IMR-90 (cell line): ENCODE results near the gene KYNU. TPM values are rescaled to one million over a fixed set of nuclear protein-coding genes. Genes with fewer than 3 reads are reported as not detected.
A peak's percentile ranks its signal among the peaks of the same experiment; 100 is the strongest.

ENCODE experiments used
- ATAC-seq: fragments of 200-7000 bp; cut with Tn5 transposase; 2 replicates; pipeline ENCODE4 v1.9.1; 2020; ENCODE audit warnings: low read depth, mild to moderate bottlenecking, moderate library complexity
- BruUV-seq: library from RNA; stranded (reverse); fragments of 400-500 nt; replicated peaks from 2 replicates; lab custom pipeline; 2021; lab: Mats Ljungman, UMichigan
- CTCF ChIA-PET: fragments of 300-600 bp; formaldehyde crosslinking; extraction: SDS; loops from one replicate; lab custom pipeline; 2021; ENCODE audit warnings: antibody characterized with exemption; lab: Yijun Ruan, JAX
- POLR2A ChIA-PET: fragments of 300-600 bp; sonication (Branson Sonifier 250); formaldehyde crosslinking; loops from one replicate; lab custom pipeline; 2022; ENCODE audit warnings: antibody characterized with exemption; ENCODE audit not compliant: unreplicated experiment; lab: Charles Lee
- DNase-seq: peaks from one replicate; pipeline ENCODE4 v3.0.0; 2013
- H2AFZ ChIP-seq: replicated peaks from 2 replicates; pipeline ENCODE3; 2013; ENCODE audit warnings: low read length, mild to moderate bottlenecking; ENCODE audit not compliant: poor library complexity
- H2AK5ac ChIP-seq: 2 replicates; pipeline ENCODE4 v1.6.1; 2013; ENCODE audit warnings: low read depth, low read length, inconsistent platforms
- H2AK9ac ChIP-seq: replicated peaks from 2 replicates; pipeline ENCODE3; 2013; ENCODE audit warnings: mild to moderate bottlenecking, low read depth, low read length, moderate library complexity; ENCODE audit not compliant: poor library complexity
- H2BK120ac ChIP-seq: 2 replicates; pipeline ENCODE4 v1.6.1; 2013; ENCODE audit warnings: low read depth, low read length, inconsistent platforms
- H2BK15ac ChIP-seq: 3 replicates; pipeline ENCODE4 v1.6.1; 2013; ENCODE audit warnings: low read depth, low read length, inconsistent platforms
- H2BK20ac ChIP-seq: 2 replicates; pipeline ENCODE4 v1.6.1; 2013; ENCODE audit warnings: low read depth, mild to moderate bottlenecking, inconsistent platforms, low read length, moderate library complexity
- H2BK5ac ChIP-seq: 2 replicates; pipeline ENCODE4 v1.6.1; 2013; ENCODE audit warnings: mild to moderate bottlenecking, low read depth, low read length, inconsistent platforms; ENCODE audit not compliant: poor library complexity, severe bottlenecking
- H3K14ac ChIP-seq: replicated peaks from 2 replicates; pipeline ENCODE4 v1.6.1; 2013; ENCODE audit warnings: low read depth, low read length, inconsistent platforms
- H3K18ac ChIP-seq: 2 replicates; pipeline ENCODE4 v1.6.1; 2013; ENCODE audit warnings: low read depth, low read length, control low read depth
- H3K23ac ChIP-seq: 2 replicates; pipeline ENCODE4 v1.6.1; 2013; ENCODE audit warnings: low read depth, low read length, inconsistent platforms
- H3K27ac ChIP-seq: 2 replicates; pipeline ENCODE4 v1.5.1; 2013; ENCODE audit warnings: mild to moderate bottlenecking, control low read depth, low read length; ENCODE audit not compliant: insufficient read depth
- H3K27me3 ChIP-seq: 2 replicates; pipeline ENCODE4 v1.6.1; 2013; ENCODE audit warnings: low read length; ENCODE audit not compliant: control insufficient read depth, insufficient read depth
- H3K36me3 ChIP-seq: 2 replicates; pipeline ENCODE4 v1.6.1; 2013; ENCODE audit warnings: low read length, mixed read lengths; ENCODE audit not compliant: control insufficient read depth, insufficient read depth
- H3K4ac ChIP-seq: 2 replicates; pipeline ENCODE4 v1.6.1; 2013; ENCODE audit warnings: low read depth, low read length, inconsistent platforms
- H3K4me1 ChIP-seq: 2 replicates; pipeline ENCODE4 v1.6.1; 2013; ENCODE audit warnings: low read length, mixed read lengths; ENCODE audit not compliant: control insufficient read depth, insufficient read depth
- H3K4me2 ChIP-seq: 2 replicates; pipeline ENCODE4 v1.6.1; 2013; ENCODE audit warnings: low read depth, mild to moderate bottlenecking, control low read depth, low read length, moderate library complexity
- H3K4me3 ChIP-seq: 2 replicates; pipeline ENCODE4 v1.5.1; 2013; ENCODE audit warnings: low read depth, mild to moderate bottlenecking, control low read depth, low read length, moderate library complexity; ENCODE audit not compliant: insufficient read depth
- H3K56ac ChIP-seq: 2 replicates; pipeline ENCODE4 v1.6.1; 2013; ENCODE audit warnings: low read length, inconsistent platforms; ENCODE audit not compliant: insufficient read depth; ENCODE audit errors: extremely low read depth
- H3K79me1 ChIP-seq, 2 experiments: 2 replicates each; pipeline ENCODE4 v1.6.1; 2013; ENCODE audit warnings: low read length in 2 of 2, inconsistent platforms in 1 of 2, low read depth in 1 of 2
- H3K9ac ChIP-seq: 2 replicates; pipeline ENCODE4 v1.6.1; 2013; ENCODE audit warnings: low read depth, low read length, control low read depth
- H3K9me1 ChIP-seq: 2 replicates; pipeline ENCODE4 v1.6.1; 2013; ENCODE audit warnings: low read length, inconsistent platforms; ENCODE audit not compliant: insufficient read depth
- H3K9me3 ChIP-seq: 2 replicates; pipeline ENCODE4 v1.6.1; 2013; ENCODE audit warnings: low read length; ENCODE audit not compliant: control insufficient read depth, insufficient read depth
- H4K20me1 ChIP-seq: 2 replicates; pipeline ENCODE4 v1.6.1; 2013; ENCODE audit warnings: low read length, inconsistent platforms; ENCODE audit not compliant: insufficient read depth
- H4K5ac ChIP-seq: 2 replicates; pipeline ENCODE4 v1.6.1; 2013; ENCODE audit warnings: mild to moderate bottlenecking, low read depth, low read length, control low read depth
- H4K8ac ChIP-seq, 2 experiments: 2 replicates each; pipeline ENCODE4 v1.6.1; 2013; ENCODE audit warnings: low read depth in 2 of 2, low read length in 2 of 2, control low read depth in 1 of 2, inconsistent platforms in 1 of 2
- H4K91ac ChIP-seq: 2 replicates; pipeline ENCODE4 v1.6.1; 2013; ENCODE audit warnings: low read depth, low read length, inconsistent platforms; ENCODE audit not compliant: insufficient read depth
- BHLHE40 ChIP-seq: fragments of 150-350 bp; IDR thresholded peaks from 2 replicates; pipeline ENCODE4 v1.6.1; 2016; ENCODE audit warnings: mild to moderate bottlenecking, low read depth, low read length
- FOS ChIP-seq: fragments of 150-350 bp; IDR thresholded peaks from 2 replicates; pipeline ENCODE4 v1.6.1; 2016; ENCODE audit warnings: low read depth, low read length
- MAFK ChIP-seq: IDR thresholded peaks from 2 replicates; pipeline ENCODE4 v1.6.1; 2012; ENCODE audit warnings: low read depth, low read length, improper control_type of control experiment
- MXI1 ChIP-seq: IDR thresholded peaks from 2 replicates; pipeline ENCODE4 v1.6.1; 2012; ENCODE audit warnings: low read depth, mild to moderate bottlenecking, low read length, moderate library complexity, borderline replicate concordance
- RAD21 ChIP-seq: IDR thresholded peaks from 2 replicates; pipeline ENCODE4 v1.6.1; 2012; ENCODE audit warnings: low read length, improper control_type of control experiment
- RFX5 ChIP-seq: IDR thresholded peaks from 2 replicates; pipeline ENCODE4 v1.8.0; 2012; ENCODE audit warnings: low read depth, mild to moderate bottlenecking, low read length, moderate library complexity
- SMC3 ChIP-seq: fragments of 150-350 bp; IDR thresholded peaks from 2 replicates; pipeline ENCODE4 v1.6.1; 2016; ENCODE audit warnings: low read depth, mild to moderate bottlenecking, antibody characterized with exemption, low read length, moderate library complexity
- WGBS, 2 experiments: methylation state at CpG; one replicate each; pipeline versions ENCODE4 v1.1.5 to v1.1.7; 2013; ENCODE audit warnings: missing lambda C conversion rate in 2 of 2; ENCODE audit not compliant: insufficient read length in 1 of 2; ENCODE audit errors: extremely low coverage in 2 of 2; 5-methylcytosine and 5-hydroxymethylcytosine counted together
- dilution Hi-C: fragments of 300-500 bp; cut with HindIII; formaldehyde crosslinking; loops from one replicate; pipeline ENCODE4 v1.14.3; 2018; ENCODE audit warnings: low sequenced_read_pairs; ENCODE audit not compliant: unreplicated experiment
- in situ Hi-C: fragments of 300-500 bp; cut with MboI; formaldehyde crosslinking; loops from 3 replicates; pipeline ENCODE4 v1.14.3; 2019; ENCODE audit warnings: low sequenced_read_pairs, inconsistent platforms, mixed read lengths
- intact Hi-C: fragments of 100-400 bp; cut with micrococcal nuclease; formaldehyde crosslinking; loops from 2 replicates; pipeline ENCODE4 v1.10.0; 2022
- polyA plus RNA-seq, 3 experiments: library from polyadenylated mRNA; depleted of rRNA; stranded (reverse); fragments of >200 nt; gene quantifications; 2 replicates each; pipeline ENCODE4 v1.2.3, GENCODE V29; 2012; ENCODE audit warnings: low replicate concordance in 1 of 3
- total RNA-seq: library from RNA; depleted of rRNA; stranded (reverse); fragments of >200 nt; gene quantifications from 2 replicates; pipeline ENCODE4 v1.2.3, GENCODE V29; 2012
- TF ChIP-seq, protein P1 (sequence below): fragments of 150-350 bp; IDR thresholded peaks from 2 replicates; pipeline ENCODE4 v1.6.1; 2017; ENCODE audit warnings: mild to moderate bottlenecking, antibody characterized with exemption, low read length, low read depth
- TF ChIP-seq, protein P2 (sequence below): conservative IDR thresholded peaks from 2 replicates; pipeline ENCODE4 v1.5.1; 2012; ENCODE audit warnings: mild to moderate bottlenecking, low read depth, low read length, improper control_type of control experiment
- TF ChIP-seq, protein P3 (sequence below): fragments of 150-350 bp; IDR thresholded peaks from 2 replicates; pipeline ENCODE4 v1.6.1; 2016; ENCODE audit warnings: low read depth, mild to moderate bottlenecking, low read length, moderate library complexity, borderline replicate concordance

The KYNU gene
- total and polyA plus RNA-seq, 2 of the 4 experiments (the other 2 are of a cell fraction) = 0.75 to 2.9 TPM

DNA sequence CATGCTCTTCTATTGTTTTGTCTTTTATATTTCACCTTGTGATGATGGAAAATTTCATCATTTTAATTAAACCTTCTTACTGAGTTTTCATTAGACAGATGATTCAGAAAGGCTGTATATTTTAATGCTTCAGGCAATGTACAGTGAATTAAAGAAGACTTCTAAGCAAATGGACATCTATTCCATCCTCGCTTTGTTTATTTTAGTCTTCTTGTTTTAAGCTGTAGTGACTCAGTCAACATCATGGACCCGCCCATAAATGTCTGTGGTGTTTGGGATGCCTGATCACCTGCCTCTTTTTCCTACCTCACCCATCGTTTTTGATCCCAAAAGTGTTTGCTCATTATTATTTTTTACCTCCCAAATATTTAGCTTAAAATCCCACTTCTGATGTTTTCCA is 43.1 kb downstream of the KYNU start:
- Histone ChIP-seq H3K4me1 (no peaks in the 10 kb centered on the region), H2AK9ac (no peak overlapping the region), H3K4ac (no peak overlapping the region), H3K18ac (no peak overlapping the region), H3K4me3 (no peak overlapping the region), H3K23ac (no peak overlapping the region), H3K9me3 (no peaks in the 10 kb centered on the region), H3K9me1 (no peaks in the 10 kb centered on the region), H3K79me1 (no peaks in the 10 kb centered on the region), H2BK5ac (no peak overlapping the region), H4K91ac (no peak overlapping the region), H3K27me3 (no peaks in the 10 kb centered on the region), H3K4me2 (no peak overlapping the region), H3K14ac (no peak overlapping the region), H4K8ac (no peak overlapping the region), H2AK5ac (no peak overlapping the region), H2BK20ac (no peak overlapping the region), H2BK15ac (no peak overlapping the region), H4K5ac (no peak overlapping the region), H3K27ac (no peak overlapping the region), H3K9ac (no peak overlapping the region), H2AFZ (no peak overlapping the region), H2BK120ac (no peak overlapping the region), H3K56ac (no peak overlapping the region), H4K20me1 (no peaks in the 10 kb centered on the region), H3K36me3 (no peaks in the 10 kb centered on the region)
- dilution Hi-C loops (no loop called here), intact Hi-C loops (no loop called here), in situ Hi-C loops (no loop called here)
- no peak for TF ChIP-seq RAD21
- no peak for TF ChIP-seq MXI1
- TF ChIP-seq FOS = no peak
- no peak for TF ChIP-seq RFX5
- TF ChIP-seq, protein P1, sequence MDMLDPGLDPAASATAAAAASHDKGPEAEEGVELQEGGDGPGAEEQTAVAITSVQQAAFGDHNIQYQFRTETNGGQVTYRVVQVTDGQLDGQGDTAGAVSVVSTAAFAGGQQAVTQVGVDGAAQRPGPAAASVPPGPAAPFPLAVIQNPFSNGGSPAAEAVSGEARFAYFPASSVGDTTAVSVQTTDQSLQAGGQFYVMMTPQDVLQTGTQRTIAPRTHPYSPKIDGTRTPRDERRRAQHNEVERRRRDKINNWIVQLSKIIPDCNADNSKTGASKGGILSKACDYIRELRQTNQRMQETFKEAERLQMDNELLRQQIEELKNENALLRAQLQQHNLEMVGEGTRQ = no peak
- no peak for TF ChIP-seq SMC3
- TF ChIP-seq, protein P2, sequence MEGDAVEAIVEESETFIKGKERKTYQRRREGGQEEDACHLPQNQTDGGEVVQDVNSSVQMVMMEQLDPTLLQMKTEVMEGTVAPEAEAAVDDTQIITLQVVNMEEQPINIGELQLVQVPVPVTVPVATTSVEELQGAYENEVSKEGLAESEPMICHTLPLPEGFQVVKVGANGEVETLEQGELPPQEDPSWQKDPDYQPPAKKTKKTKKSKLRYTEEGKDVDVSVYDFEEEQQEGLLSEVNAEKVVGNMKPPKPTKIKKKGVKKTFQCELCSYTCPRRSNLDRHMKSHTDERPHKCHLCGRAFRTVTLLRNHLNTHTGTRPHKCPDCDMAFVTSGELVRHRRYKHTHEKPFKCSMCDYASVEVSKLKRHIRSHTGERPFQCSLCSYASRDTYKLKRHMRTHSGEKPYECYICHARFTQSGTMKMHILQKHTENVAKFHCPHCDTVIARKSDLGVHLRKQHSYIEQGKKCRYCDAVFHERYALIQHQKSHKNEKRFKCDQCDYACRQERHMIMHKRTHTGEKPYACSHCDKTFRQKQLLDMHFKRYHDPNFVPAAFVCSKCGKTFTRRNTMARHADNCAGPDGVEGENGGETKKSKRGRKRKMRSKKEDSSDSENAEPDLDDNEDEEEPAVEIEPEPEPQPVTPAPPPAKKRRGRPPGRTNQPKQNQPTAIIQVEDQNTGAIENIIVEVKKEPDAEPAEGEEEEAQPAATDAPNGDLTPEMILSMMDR = no peak
- TF ChIP-seq, protein P3, sequence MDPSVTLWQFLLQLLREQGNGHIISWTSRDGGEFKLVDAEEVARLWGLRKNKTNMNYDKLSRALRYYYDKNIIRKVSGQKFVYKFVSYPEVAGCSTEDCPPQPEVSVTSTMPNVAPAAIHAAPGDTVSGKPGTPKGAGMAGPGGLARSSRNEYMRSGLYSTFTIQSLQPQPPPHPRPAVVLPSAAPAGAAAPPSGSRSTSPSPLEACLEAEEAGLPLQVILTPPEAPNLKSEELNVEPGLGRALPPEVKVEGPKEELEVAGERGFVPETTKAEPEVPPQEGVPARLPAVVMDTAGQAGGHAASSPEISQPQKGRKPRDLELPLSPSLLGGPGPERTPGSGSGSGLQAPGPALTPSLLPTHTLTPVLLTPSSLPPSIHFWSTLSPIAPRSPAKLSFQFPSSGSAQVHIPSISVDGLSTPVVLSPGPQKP = no peak
- no peak for TF ChIP-seq MAFK
- TF ChIP-seq BHLHE40 = no peak
- no TSS peak for BruUV-seq
- CTCF ChIA-PET = interaction anchor here (0.5 kb wide), 1 partner anchor 211 kb away, joined by 3 read pairs; no protein-coding TSS in a partner anchor
- peak; percentile 18 for DNase-seq
- ATAC-seq = 0 out of 2 replicates have a peak, but pooled peaks have one; percentile 53
- POLR2A ChIA-PET = no interaction called here
- WGBS, 2 experiments = no CpG with 5 or more reads among the region's 3 CpGs
